Embryonic facial prominence (tissue), 1 donor: ENCODE measurements around the gene FRMD7.

Experiments
- DNase-seq: peaks from one replicate; pipeline ENCODE4 v3.0.0-alpha.2; 2016; ENCODE audit errors: extremely low spot score

Gene FRMD7

GRCh38 chrX:132033166-132033565 is 94.7 kb downstream of the FRMD7 start:
- no peak for DNase-seq

- DNase-seq, result no peak
Observed at GRCh38 chrX:132031867-132032266, 96.0 kb downstream of the FRMD7 start.

- no peak for DNase-seq
Observed at GRCh38 chrX:132030264-132030663, 97.6 kb downstream of the FRMD7 start.
